HG02973 (cell line): ENCODE results near the gene CTBP1.

Experiments used
- ATAC-seq: cut with Tn5 transposase; IDR thresholded peaks from one replicate; pipeline ENCODE4 v1.9.1; 2021; ENCODE audit warnings: moderate library complexity; ENCODE audit not compliant: unreplicated experiment

CTBP1 gene

GRCh38 chr4:1285151-1285789 is 36.3 kb upstream of the CTBP1 start:
- no peak for ATAC-seq

GRCh38 chr4:1283711-1284110 is 34.8 kb upstream of the CTBP1 start:
- no peak for ATAC-seq

- ATAC-seq: no peak
Observed at GRCh38 chr4:1279253-1279652, 30.3 kb upstream of the CTBP1 start.

- ATAC-seq: no peak
Observed at GRCh38 chr4:1277667-1278665, 29.0 kb upstream of the CTBP1 start.

GRCh38 chr4:1276984-1277383 is 28.1 kb upstream of the CTBP1 start:
- no peak for ATAC-seq

GRCh38 chr4:1274871-1275270 is 25.9 kb upstream of the CTBP1 start:
- ATAC-seq: no peak

GRCh38 chr4:1271686-1272085 is 22.8 kb upstream of the CTBP1 start:
- no peak for ATAC-seq

GRCh38 chr4:1269209-1269608 is 20.3 kb upstream of the CTBP1 start:
- no peak for ATAC-seq

- ATAC-seq: no peak
Observed at GRCh38 chr4:1266881-1267763, 18.2 kb upstream of the CTBP1 start.

GRCh38 chr4:1265351-1265750 is 16.4 kb upstream of the CTBP1 start:
- no peak for ATAC-seq

GRCh38 chr4:1264942-1265341 is 16.0 kb upstream of the CTBP1 start:
- ATAC-seq: no peak

GRCh38 chr4:1261107-1261928 is 12.4 kb upstream of the CTBP1 start:
- ATAC-seq: no peak

GRCh38 chr4:1260418-1261106 is 11.6 kb upstream of the CTBP1 start:
- ATAC-seq: no peak

GRCh38 chr4:1259966-1260365 is 11.0 kb upstream of the CTBP1 start:
- no peak for ATAC-seq

- ATAC-seq: no peak
Observed at GRCh38 chr4:1258457-1258856, 9.5 kb upstream of the CTBP1 start.

- no peak for ATAC-seq
Observed at GRCh38 chr4:1255699-1256098, 6.8 kb upstream of the CTBP1 start.

GRCh38 chr4:1255151-1255550 is 6.2 kb upstream of the CTBP1 start:
- ATAC-seq: no peak

- ATAC-seq: no peak
Observed at GRCh38 chr4:1253831-1254230, 4.9 kb upstream of the CTBP1 start.

- ATAC-seq: no peak
Observed at GRCh38 chr4:1252928-1253492, 4.1 kb upstream of the CTBP1 start.

- ATAC-seq: no peak
Observed at GRCh38 chr4:1251773-1252066, 2.8 kb upstream of the CTBP1 start.
